IPS DF 4.7 (cell line): ENCODE measurements around the gene RPUSD1.
"Not testable (repeated sequence)": the region's sequence is repeated elsewhere in the genome, so short reads cannot be mapped to it uniquely, and the experiment has no call there.

ENCODE experiments used
- DNase-seq: peaks from one replicate; pipeline ENCODE4 v3.0.0-alpha.2; 2013; ENCODE audit warnings: low spot score; ENCODE audit errors: extremely low read depth

Gene RPUSD1

GRCh38 chr16:785563-786535 is 2.3 kb downstream of the RPUSD1 start:
- DNase-seq = no peak

- DNase-seq = no peak
Observed at GRCh38 chr16:784431-784830, 3.8 kb downstream of the RPUSD1 start.

GRCh38 chr16:783404-784161 is 4.6 kb downstream of the RPUSD1 start:
- DNase-seq = no peak

GRCh38 chr16:782766-783403 is 5.3 kb downstream of the RPUSD1 start:
- DNase-seq = no peak

GRCh38 chr16:782258-782657 is 5.9 kb downstream of the RPUSD1 start:
- no peak for DNase-seq

- DNase-seq = no peak
Observed at GRCh38 chr16:781346-782010, 6.7 kb downstream of the RPUSD1 start.

- no peak for DNase-seq
Observed at GRCh38 chr16:780296-780695, 7.9 kb downstream of the RPUSD1 start.

- no peak for DNase-seq
Observed at GRCh38 chr16:779561-779960, 8.6 kb downstream of the RPUSD1 start.

- DNase-seq = no peak
Observed at GRCh38 chr16:778909-779527, 9.2 kb downstream of the RPUSD1 start.

GRCh38 chr16:778447-778846 is 9.7 kb downstream of the RPUSD1 start:
- no peak for DNase-seq

GRCh38 chr16:777826-778225 is 10.4 kb downstream of the RPUSD1 start:
- no peak for DNase-seq

- no peak for DNase-seq
Observed at GRCh38 chr16:776824-777223, 11.4 kb downstream of the RPUSD1 start.

GRCh38 chr16:776298-776697 is 11.9 kb downstream of the RPUSD1 start:
- DNase-seq = not testable (repeated sequence)

GRCh38 chr16:775236-775796 is 12.9 kb downstream of the RPUSD1 start:
- DNase-seq = no peak

- DNase-seq = no peak
Observed at GRCh38 chr16:774086-775001, 13.8 kb downstream of the RPUSD1 start.

GRCh38 chr16:772959-773358 is 15.2 kb downstream of the RPUSD1 start:
- no peak for DNase-seq

GRCh38 chr16:770411-770810 is 17.8 kb downstream of the RPUSD1 start:
- DNase-seq = no peak

- DNase-seq = no peak
Observed at GRCh38 chr16:769934-770333, 18.2 kb downstream of the RPUSD1 start.

GRCh38 chr16:769184-769784 is 18.9 kb downstream of the RPUSD1 start:
- DNase-seq = no peak
